Measurements from ENCODE around the gene OBP2A. TPM values are rescaled to one million over a fixed set of nuclear protein-coding genes. Genes with fewer than 3 reads are reported as not detected.

OBP2A gene
- total RNA-seq, 1 experiment from 2014 or later = not detected

- Histone ChIP-seq H3K79me1 (ENCODE audit: insufficient read depth, low read depth, low read length, poor library complexity, severe bottlenecking) (no peaks in the 10 kb centered on the region), H4K91ac (ENCODE audit: insufficient read length, low read depth, low read length) (no peak overlapping the region), H2BK20ac (ENCODE audit: low read depth, low read length, poor library complexity, severe bottlenecking) (no peak overlapping the region), H3K9ac (ENCODE audit: extremely low read depth, insufficient read length, low read length) (no peak overlapping the region), H2BK15ac (ENCODE audit: low read depth, low read length) (no peak overlapping the region), H4K8ac (replicated peaks; ENCODE audit: insufficient read length, low read depth, low read length) (no peak overlapping the region), H3K9me3 (ENCODE audit: control insufficient read depth, low read depth, low read length) (no peaks in the 10 kb centered on the region), H2BK5ac (ENCODE audit: insufficient read length, low read length) (no peak overlapping the region), H3K14ac (ENCODE audit: insufficient read depth, low read length) (no peak overlapping the region), H3K56ac (ENCODE audit: insufficient read length, low read depth, low read length) (no peak overlapping the region), H3K23me2 (ENCODE audit: insufficient read length, low read depth, low read length, poor library complexity, severe bottlenecking) (no peaks in the 10 kb centered on the region), H4K5ac (ENCODE audit: insufficient read length, low read depth, low read length) (no peak overlapping the region), H2BK12ac (ENCODE audit: insufficient read length, low read depth, low read length) (no peak overlapping the region), H2BK120ac (ENCODE audit: low read depth, low read length, poor library complexity, severe bottlenecking) (no peak overlapping the region), H4K20me1 (ENCODE audit: control insufficient read depth, insufficient read depth, insufficient read length) (no peaks in the 10 kb centered on the region), H3T11ph (ENCODE audit: low read length) (no peak overlapping the region), H3K4me2 (ENCODE audit: insufficient read depth, insufficient read length, low read length) (no peak overlapping the region), H3K18ac (ENCODE audit: insufficient read length, low read depth, low read length) (no peak overlapping the region), H3K79me2 (ENCODE audit: insufficient read depth, low read length) (no peaks in the 10 kb centered on the region), H3K23ac (ENCODE audit: insufficient read length, low read depth, low read length) (no peak overlapping the region), H3K27ac (ENCODE audit: insufficient read length, low read depth, low read length) (no peak overlapping the region), H3K4ac (ENCODE audit: low read depth, low read length) (no peak overlapping the region), H2AFZ (ENCODE audit: low read length) (no peak overlapping the region), H3K4me1 (ENCODE audit: insufficient read depth, low read length) (no peaks in the 10 kb centered on the region; the same call in 1 of the 2 replicates), H2AK5ac (ENCODE audit: insufficient read length, low read length) (no peak overlapping the region), H3K27me3 (ENCODE audit: insufficient read depth, low read length) (no peaks in the 10 kb centered on the region)
- H3K27me3 Mint-ChIP-seq (ENCODE audit: low read depth) = peaks cover 3% of the 10 kb centered on the region; the same call in 1 of the 2 replicates
- H3K4me3 Mint-ChIP-seq = no peak overlapping the region
- no peak for DNase-seq
- no CpG with 5 or more reads among the region's 10 CpGs for WGBS (ENCODE audit: extremely low coverage, insufficient read length, low lambda C conversion rate)
- H3K36me3 Mint-ChIP-seq (ENCODE audit: insufficient read depth in 1 of 3, low read depth in 3 of 3) = peaks cover 8% of the 10 kb centered on the region in 3 experiments
- peaks cover 9 to 12% of the 10 kb centered on the region in 2 experiments for H3K9me3 Mint-ChIP-seq
- no peak for TF ChIP-seq CTCF (conservative IDR thresholded peaks at IDR 0.05)
- H3K27ac Mint-ChIP-seq = no peak overlapping the region; a peak in 1 of 7 replicates
- peaks cover 10 to 12% of the 10 kb centered on the region in 2 experiments for H3K4me1 Mint-ChIP-seq
These were observed 20.6 kb downstream of the OBP2A start for GRCh38 chr9:135566552-135566951.
